CD4-positive, alpha-beta T cell treated with Interleukin-15 for 1 hour (primary cell): Measurements from ENCODE around the gene NCKAP5.

ENCODE experiments used
- DNase-seq: peaks from one replicate; pipeline ENCODE4 v3.0.0-alpha.2; 2020

The NCKAP5 gene

GRCh38 chr2:133314795-133315194 lies 253.5 kb downstream of the NCKAP5 start:
- DNase-seq: no peak

GRCh38 chr2:133312038-133312729 lies 256.1 kb downstream of the NCKAP5 start:
- no peak for DNase-seq

- DNase-seq: no peak
Measured at GRCh38 chr2:133306236-133306635, 262.0 kb downstream of the NCKAP5 start.

GRCh38 chr2:133304344-133304743 lies 263.9 kb downstream of the NCKAP5 start:
- no peak for DNase-seq

GRCh38 chr2:133303150-133303549 lies 265.1 kb downstream of the NCKAP5 start:
- DNase-seq: no peak

GRCh38 chr2:133296401-133296800 lies 271.9 kb downstream of the NCKAP5 start:
- DNase-seq: no peak

GRCh38 chr2:133293544-133294353 lies 274.5 kb downstream of the NCKAP5 start:
- DNase-seq: no peak

GRCh38 chr2:133292259-133292658 lies 276.0 kb downstream of the NCKAP5 start:
- no peak for DNase-seq

GRCh38 chr2:133287709-133288108 lies 280.6 kb downstream of the NCKAP5 start:
- no peak for DNase-seq

GRCh38 chr2:133286326-133286922 lies 281.8 kb downstream of the NCKAP5 start:
- no peak for DNase-seq

- DNase-seq: no peak
Measured at GRCh38 chr2:133273031-133273430, 295.2 kb downstream of the NCKAP5 start.

GRCh38 chr2:133271105-133271504 lies 297.2 kb downstream of the NCKAP5 start:
- DNase-seq: no peak

- no peak for DNase-seq
Measured at GRCh38 chr2:133270550-133270949, 297.7 kb downstream of the NCKAP5 start.

GRCh38 chr2:133266926-133267590 lies 301.2 kb downstream of the NCKAP5 start:
- no peak for DNase-seq

- DNase-seq: no peak
Measured at GRCh38 chr2:133266041-133266925, 302.0 kb downstream of the NCKAP5 start.

- DNase-seq: no peak
Measured at GRCh38 chr2:133265432-133265949, 302.8 kb downstream of the NCKAP5 start.

GRCh38 chr2:133264989-133265401 lies 303.3 kb downstream of the NCKAP5 start:
- no peak for DNase-seq

- DNase-seq: no peak
Measured at GRCh38 chr2:133262893-133263292, 305.4 kb downstream of the NCKAP5 start.

GRCh38 chr2:133255360-133255759 lies 312.9 kb downstream of the NCKAP5 start:
- no peak for DNase-seq

- DNase-seq: no peak
Measured at GRCh38 chr2:133253793-133254192, 314.5 kb downstream of the NCKAP5 start.

- DNase-seq: no peak
Measured at GRCh38 chr2:133252780-133253355, 315.4 kb downstream of the NCKAP5 start.

- DNase-seq: no peak
Measured at GRCh38 chr2:133249362-133249761, 318.9 kb downstream of the NCKAP5 start.
